ENCODE results near the gene RHOC.

Gene RHOC

GRCh38 chr1:112712191-112712590, 5.3 kb upstream of the RHOC start:
- H3K27ac Mint-ChIP-seq = no peak overlapping the region
- H3K4me3 Mint-ChIP-seq = no peak overlapping the region
- no peaks in the 10 kb centered on the region for H3K36me3 Mint-ChIP-seq (ENCODE audit: low read depth)
- H3K27me3 Mint-ChIP-seq (ENCODE audit: low read depth) = peaks cover 58% of the 10 kb centered on the region
- H3K4me1 Mint-ChIP-seq (ENCODE audit: low read depth) = peaks cover 34% of the 10 kb centered on the region
- H3K9me3 Mint-ChIP-seq = no peaks in the 10 kb centered on the region

- no peak overlapping the region for H3K27ac Mint-ChIP-seq
- peaks cover 29% of the 10 kb centered on the region for H3K4me1 Mint-ChIP-seq (ENCODE audit: low read depth)
- no peaks in the 10 kb centered on the region for H3K9me3 Mint-ChIP-seq
- no peaks in the 10 kb centered on the region for H3K36me3 Mint-ChIP-seq (ENCODE audit: low read depth)
- H3K27me3 Mint-ChIP-seq (ENCODE audit: low read depth) = peaks cover 58% of the 10 kb centered on the region
- H3K4me3 Mint-ChIP-seq = no peak overlapping the region
These were observed 4.7 kb upstream of the RHOC start for GRCh38 chr1:112711670-112712069.

GRCh38 chr1:112711041-112711440, 4.1 kb upstream of the RHOC start:
- Mint-ChIP-seq H3K4me1 (ENCODE audit: low read depth) (peaks cover 24% of the 10 kb centered on the region), H3K27ac (no peak overlapping the region), H3K27me3 (ENCODE audit: low read depth) (peaks cover 58% of the 10 kb centered on the region), H3K9me3 (no peaks in the 10 kb centered on the region), H3K36me3 (ENCODE audit: low read depth) (no peaks in the 10 kb centered on the region), H3K4me3 (no peak overlapping the region)

- H3K36me3 Mint-ChIP-seq (ENCODE audit: low read depth) = no peaks in the 10 kb centered on the region
- H3K4me1 Mint-ChIP-seq (ENCODE audit: low read depth) = peaks cover 23% of the 10 kb centered on the region
- H3K4me3 Mint-ChIP-seq = no peak overlapping the region
- no peak overlapping the region for H3K27ac Mint-ChIP-seq
- H3K27me3 Mint-ChIP-seq (ENCODE audit: low read depth) = peaks cover 58% of the 10 kb centered on the region
- H3K9me3 Mint-ChIP-seq = no peaks in the 10 kb centered on the region
These were observed 3.7 kb upstream of the RHOC start for GRCh38 chr1:112710586-112710985.

- Mint-ChIP-seq H3K4me1 (ENCODE audit: low read depth) (peaks cover 24% of the 10 kb centered on the region), H3K27ac (no peak overlapping the region), H3K36me3 (ENCODE audit: low read depth) (no peaks in the 10 kb centered on the region), H3K4me3 (no peak overlapping the region), H3K9me3 (no peaks in the 10 kb centered on the region), H3K27me3 (ENCODE audit: low read depth) (peaks cover 58% of the 10 kb centered on the region)
These were observed 3.2 kb upstream of the RHOC start for GRCh38 chr1:112710159-112710558.

- H3K36me3 Mint-ChIP-seq (ENCODE audit: low read depth) = no peaks in the 10 kb centered on the region
- H3K9me3 Mint-ChIP-seq = no peaks in the 10 kb centered on the region
- H3K27ac Mint-ChIP-seq = no peak overlapping the region
- H3K4me1 Mint-ChIP-seq (ENCODE audit: low read depth) = peaks cover 29% of the 10 kb centered on the region
- H3K4me3 Mint-ChIP-seq = peak overlapping the region; percentile 88
- peaks cover 46% of the 10 kb centered on the region for H3K27me3 Mint-ChIP-seq (ENCODE audit: low read depth)
These were observed 1.6 kb upstream of the RHOC start for GRCh38 chr1:112708489-112708888.

GRCh38 chr1:112708002-112708448, 1.1 kb upstream of the RHOC start:
- no peak overlapping the region for H3K27ac Mint-ChIP-seq
- peak overlapping the region; percentile 88 for H3K4me3 Mint-ChIP-seq
- peaks cover 32% of the 10 kb centered on the region for H3K4me1 Mint-ChIP-seq (ENCODE audit: low read depth)

GRCh38 chr1:112707221-112708001, 484 bp upstream of the RHOC start:
- peaks cover 8% of the 10 kb centered on the region for H3K36me3 Mint-ChIP-seq (ENCODE audit: low read depth)
- H3K9me3 Mint-ChIP-seq = no peaks in the 10 kb centered on the region
- H3K4me1 Mint-ChIP-seq (ENCODE audit: low read depth) = peaks cover 36% of the 10 kb centered on the region
- peaks cover 35% of the 10 kb centered on the region for H3K27me3 Mint-ChIP-seq (ENCODE audit: low read depth)
- H3K4me3 Mint-ChIP-seq = peak overlapping the region; percentile 88
- H3K27ac Mint-ChIP-seq = peak overlapping the region; percentile 67

More at GRCh38 chr1:112708002-112708448, 1.1 kb upstream of the RHOC start:
- Mint-ChIP-seq H3K27me3 (ENCODE audit: low read depth) (peaks cover 41% of the 10 kb centered on the region), H3K36me3 (ENCODE audit: low read depth) (peaks cover 3% of the 10 kb centered on the region), H3K9me3 (no peaks in the 10 kb centered on the region)

GRCh38 chr1:112704934-112705627, 1.8 kb downstream of the RHOC start:
- peaks cover 26% of the 10 kb centered on the region for H3K27me3 Mint-ChIP-seq (ENCODE audit: low read depth)
- peak overlapping the region; percentile 95 for H3K27ac Mint-ChIP-seq
- H3K9me3 Mint-ChIP-seq = no peaks in the 10 kb centered on the region
- peak overlapping the region; percentile 87 for H3K4me3 Mint-ChIP-seq
- H3K36me3 Mint-ChIP-seq (ENCODE audit: low read depth) = peaks cover 18% of the 10 kb centered on the region
- peaks cover 55% of the 10 kb centered on the region for H3K4me1 Mint-ChIP-seq (ENCODE audit: low read depth)

- peak overlapping the region; percentile 87 for H3K4me3 Mint-ChIP-seq
- H3K9me3 Mint-ChIP-seq = no peaks in the 10 kb centered on the region
- H3K4me1 Mint-ChIP-seq (ENCODE audit: low read depth) = peaks cover 61% of the 10 kb centered on the region
- H3K27ac Mint-ChIP-seq = peak overlapping the region; percentile 95
- H3K36me3 Mint-ChIP-seq (ENCODE audit: low read depth) = peaks cover 24% of the 10 kb centered on the region
- H3K27me3 Mint-ChIP-seq (ENCODE audit: low read depth) = peaks cover 21% of the 10 kb centered on the region
These were observed 2.5 kb downstream of the RHOC start for GRCh38 chr1:112704391-112704933.

GRCh38 chr1:112703706-112704105, 3.2 kb downstream of the RHOC start:
- Mint-ChIP-seq H3K27me3 (ENCODE audit: low read depth) (peaks cover 14% of the 10 kb centered on the region), H3K4me1 (ENCODE audit: low read depth) (peaks cover 63% of the 10 kb centered on the region), H3K4me3 (no peak overlapping the region), H3K27ac (peak overlapping the region; percentile 95), H3K36me3 (ENCODE audit: low read depth) (peaks cover 26% of the 10 kb centered on the region), H3K9me3 (no peaks in the 10 kb centered on the region)

- Mint-ChIP-seq H3K9me3 (no peaks in the 10 kb centered on the region), H3K27ac (peak overlapping the region; percentile 57), H3K27me3 (ENCODE audit: low read depth) (peaks cover 3% of the 10 kb centered on the region), H3K4me3 (peak overlapping the region; percentile 25), H3K36me3 (ENCODE audit: low read depth) (peaks cover 27% of the 10 kb centered on the region), H3K4me1 (ENCODE audit: low read depth) (peaks cover 60% of the 10 kb centered on the region)
These were observed 4.3 kb downstream of the RHOC start for GRCh38 chr1:112702420-112703261.

- H3K4me1 Mint-ChIP-seq (ENCODE audit: low read depth) = peaks cover 56% of the 10 kb centered on the region
- H3K27ac Mint-ChIP-seq = peak overlapping the region; percentile 57
- H3K36me3 Mint-ChIP-seq (ENCODE audit: low read depth) = peaks cover 28% of the 10 kb centered on the region
- no peaks in the 10 kb centered on the region for H3K9me3 Mint-ChIP-seq
- no peaks in the 10 kb centered on the region for H3K27me3 Mint-ChIP-seq (ENCODE audit: low read depth)
- no peak overlapping the region for H3K4me3 Mint-ChIP-seq
These were observed 4.9 kb downstream of the RHOC start for GRCh38 chr1:112702067-112702395.
